Activated CD4-positive, alpha-beta memory T cell treated with anti-CD3 and anti-CD28 coated beads for 36 hours (primary cell): Measurements from ENCODE around the gene POU4F2. TPM values are rescaled to one million over a fixed set of nuclear protein-coding genes. Genes with fewer than 3 reads are reported as not detected.
A peak's percentile ranks its signal among the peaks of the same experiment; 100 is the strongest.

Source experiments
- CTCF ChIA-PET: fragments of 350-600 bp; sonication (Branson Sonifier 250); formaldehyde crosslinking; loops from one replicate; lab custom pipeline; 2021; ENCODE audit warnings: antibody characterized with exemption, inconsistent platforms; lab: Charles Lee
- POLR2A ChIA-PET: fragments of 350-600 bp; sonication (Branson Sonifier 250); formaldehyde crosslinking; loops from one replicate; lab custom pipeline; 2021; ENCODE audit warnings: antibody characterized with exemption; lab: Charles Lee
- DNase-seq: peaks from one replicate; pipeline ENCODE4 v3.0.0-alpha.2; 2020
- H3K27ac Mint-ChIP-seq: one replicate; pipeline ENCODE4 v1.8.0; 2021; ENCODE audit warnings: mixed read lengths
- H3K27me3 Mint-ChIP-seq: one replicate; pipeline ENCODE4 v1.8.0; 2021; ENCODE audit warnings: mixed read lengths
- H3K36me3 Mint-ChIP-seq: one replicate; pipeline ENCODE4 v1.8.0; 2021; ENCODE audit warnings: mixed read lengths
- H3K4me1 Mint-ChIP-seq: one replicate; pipeline ENCODE4 v1.8.0; 2021; ENCODE audit warnings: low read depth, mixed read lengths
- H3K4me3 Mint-ChIP-seq: one replicate; pipeline ENCODE4 v1.8.0; 2021; ENCODE audit warnings: mild to moderate bottlenecking, mixed read lengths
- H3K9me3 Mint-ChIP-seq: one replicate; pipeline ENCODE4 v1.8.0; 2021; ENCODE audit warnings: mixed read lengths
- intact Hi-C: fragments of 100-400 bp; cut with micrococcal nuclease; formaldehyde crosslinking; loops from one replicate; pipeline ENCODE4 v1.15.1; 2023
- total RNA-seq, 2 experiments: library from RNA; stranded (reverse); gene quantifications; one replicate each; pipeline ENCODE4 v1.2.3, GENCODE V29; 2021

The POU4F2 gene
- not detected for total RNA-seq

DNA sequence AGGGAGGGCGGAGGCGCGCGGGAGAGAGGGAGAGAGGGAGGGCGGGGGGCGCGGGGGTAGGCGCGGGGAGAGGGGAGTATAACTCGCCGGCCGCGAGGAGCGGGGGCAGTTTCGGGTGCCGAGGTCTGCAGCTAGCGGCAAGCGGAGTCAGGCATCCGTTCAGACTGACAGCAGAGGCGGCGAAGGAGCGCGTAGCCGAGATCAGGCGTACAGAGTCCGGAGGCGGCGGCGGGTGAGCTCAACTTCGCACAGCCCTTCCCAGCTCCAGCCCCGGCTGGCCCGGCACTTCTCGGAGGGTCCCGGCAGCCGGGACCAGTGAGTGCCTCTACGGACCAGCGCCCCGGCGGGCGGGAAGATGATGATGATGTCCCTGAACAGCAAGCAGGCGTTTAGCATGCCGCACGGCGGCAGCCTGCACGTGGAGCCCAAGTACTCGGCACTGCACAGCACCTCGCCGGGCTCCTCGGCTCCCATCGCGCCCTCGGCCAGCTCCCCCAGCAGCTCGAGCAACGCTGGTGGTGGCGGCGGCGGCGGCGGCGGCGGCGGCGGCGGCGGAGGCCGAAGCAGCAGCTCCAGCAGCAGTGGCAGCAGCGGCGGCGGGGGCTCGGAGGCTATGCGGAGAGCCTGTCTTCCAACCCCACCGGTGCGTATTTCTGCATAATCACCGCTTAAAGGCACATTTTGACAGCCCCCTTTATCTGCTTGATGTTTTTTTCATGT, at the start of gene POU4F2:
TSS of gene POU4F2 (plus strand) at position 108 of the 720 bp plus-strand sequence. CDS start at position 356, 248 bp downstream.
- Mint-ChIP-seq H3K9me3 (no peaks in the 10 kb centered on the region), H3K4me1 (peaks cover 16% of the 10 kb centered on the region), H3K27ac (no peak within 1 kb of the TSS), H3K36me3 (peaks cover 7% of the 10 kb centered on the region), H3K4me3 (peak within 1 kb of the TSS; percentile 4), H3K27me3 (peaks cover 78% of the 10 kb centered on the region)
- intact Hi-C loops, result no loop called here
- ChIA-PET CTCF (no interaction called here), POLR2A (no interaction called here)
- DNase-seq, result no peak

GRCh38 chr4:146590801-146591200, 47.9 kb upstream of the POU4F2 start:
- H3K27ac Mint-ChIP-seq, result no peak overlapping the region
- no peak for DNase-seq
- H3K4me3 Mint-ChIP-seq, result no peak overlapping the region
- H3K4me1 Mint-ChIP-seq, result no peaks in the 10 kb centered on the region
- POLR2A ChIA-PET, result no interaction called here
- intact Hi-C loops, result no loop called here
- CTCF ChIA-PET, result no interaction called here
- no peaks in the 10 kb centered on the region for H3K36me3 Mint-ChIP-seq
- H3K27me3 Mint-ChIP-seq, result peaks cover 3% of the 10 kb centered on the region
- peaks cover 10% of the 10 kb centered on the region for H3K9me3 Mint-ChIP-seq

- ChIA-PET POLR2A (no interaction called here), CTCF (no interaction called here)
- no peaks in the 10 kb centered on the region for H3K36me3 Mint-ChIP-seq
- H3K4me3 Mint-ChIP-seq, result no peak overlapping the region
- H3K27ac Mint-ChIP-seq, result no peak overlapping the region
- H3K4me1 Mint-ChIP-seq, result no peaks in the 10 kb centered on the region
- peaks cover 16% of the 10 kb centered on the region for H3K9me3 Mint-ChIP-seq
- no peak for DNase-seq
- intact Hi-C loops, result no loop called here
- peaks cover 3% of the 10 kb centered on the region for H3K27me3 Mint-ChIP-seq
Measured at GRCh38 chr4:146592019-146592418, 46.7 kb upstream of the POU4F2 start.

DNA sequence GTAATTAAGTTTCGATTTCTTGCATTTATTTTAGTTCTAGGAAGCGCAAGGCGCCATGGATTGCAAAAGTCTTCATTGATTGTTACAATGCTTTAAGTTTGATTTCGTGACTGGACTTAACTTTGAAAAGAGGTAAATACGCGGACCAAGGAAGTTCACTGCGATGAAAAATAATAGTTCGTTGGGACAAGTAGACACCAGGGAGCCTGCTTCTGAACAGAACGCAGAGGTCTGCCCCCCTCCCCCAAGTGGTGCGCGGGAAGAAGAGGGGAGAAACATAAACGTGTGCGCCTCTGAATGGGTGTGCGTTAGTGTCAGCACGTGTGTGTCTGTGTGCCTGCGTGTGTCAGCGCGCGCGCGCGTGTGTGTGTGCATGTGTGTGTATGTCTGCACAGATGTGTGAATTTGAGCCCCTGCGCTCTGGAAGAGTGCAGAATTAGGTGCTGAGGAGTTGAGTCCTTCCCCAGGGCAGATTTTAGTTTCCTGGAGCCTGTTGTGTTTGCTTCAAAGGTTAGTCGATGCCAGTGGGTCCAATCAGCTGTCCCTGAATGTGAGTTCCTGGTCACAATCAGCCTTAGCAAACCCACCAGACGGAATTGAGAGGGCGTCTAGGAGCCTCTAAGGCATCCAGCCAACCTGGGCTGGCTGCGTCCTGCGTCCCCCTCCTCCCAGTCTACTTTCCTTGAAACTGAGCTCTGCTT, 5.8 kb upstream of the POU4F2 start:
- Mint-ChIP-seq H3K4me1 (peaks cover 4% of the 10 kb centered on the region), H3K9me3 (no peaks in the 10 kb centered on the region), H3K36me3 (peaks cover 5% of the 10 kb centered on the region), H3K27me3 (peaks cover 64% of the 10 kb centered on the region), H3K4me3 (no peak overlapping the region), H3K27ac (no peak overlapping the region)
- no peak for DNase-seq
- POLR2A ChIA-PET, result no interaction called here
- intact Hi-C loops, result no loop called here
- CTCF ChIA-PET, result no interaction called here

GRCh38 chr4:146633471-146633800, 5.3 kb upstream of the POU4F2 start:
- H3K9me3 Mint-ChIP-seq, result no peaks in the 10 kb centered on the region
- intact Hi-C loops, result no loop called here
- H3K36me3 Mint-ChIP-seq, result peaks cover 5% of the 10 kb centered on the region
- H3K27me3 Mint-ChIP-seq, result peaks cover 68% of the 10 kb centered on the region
- no peak for DNase-seq
- ChIA-PET CTCF (no interaction called here), POLR2A (no interaction called here)
- no peak overlapping the region for H3K27ac Mint-ChIP-seq
- H3K4me1 Mint-ChIP-seq, result peaks cover 8% of the 10 kb centered on the region
- H3K4me3 Mint-ChIP-seq, result no peak overlapping the region

DNA sequence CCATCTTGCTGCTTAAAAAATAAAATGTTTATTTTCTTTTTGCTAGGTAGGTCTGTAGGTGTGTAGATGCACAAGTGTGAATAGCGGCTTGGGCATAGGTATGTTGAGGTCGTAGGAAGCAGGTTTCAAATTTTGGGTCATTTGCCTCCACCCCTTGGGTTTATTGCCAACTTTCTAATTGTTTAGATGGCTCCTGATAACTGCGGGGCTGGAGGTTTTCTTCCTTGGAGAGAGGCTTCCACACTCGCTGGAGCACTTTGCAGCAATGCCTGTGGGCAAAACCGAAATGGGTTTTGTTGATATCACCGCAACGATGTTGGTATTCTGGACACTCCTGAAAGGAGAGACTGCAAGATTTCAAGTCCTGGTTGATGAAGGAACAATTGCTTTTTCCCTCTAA, 3.9 kb upstream of the POU4F2 start:
- DNase-seq, result no peak
- POLR2A ChIA-PET, result no interaction called here
- no peaks in the 10 kb centered on the region for H3K9me3 Mint-ChIP-seq
- H3K27me3 Mint-ChIP-seq, result peaks cover 72% of the 10 kb centered on the region
- intact Hi-C loops, result no loop called here
- CTCF ChIA-PET, result no interaction called here
- H3K27ac Mint-ChIP-seq, result no peak overlapping the region
- peaks cover 5% of the 10 kb centered on the region for H3K36me3 Mint-ChIP-seq
- peaks cover 13% of the 10 kb centered on the region for H3K4me1 Mint-ChIP-seq
- H3K4me3 Mint-ChIP-seq, result no peak overlapping the region

GRCh38 chr4:146637621-146638332, 916 bp upstream of the POU4F2 start:
- CTCF ChIA-PET, result no interaction called here
- Mint-ChIP-seq H3K27me3 (peaks cover 82% of the 10 kb centered on the region), H3K36me3 (peaks cover 5% of the 10 kb centered on the region), H3K4me3 (no peak overlapping the region), H3K4me1 (peaks cover 16% of the 10 kb centered on the region), H3K9me3 (no peaks in the 10 kb centered on the region), H3K27ac (no peak overlapping the region)
- intact Hi-C loops, result no loop called here
- POLR2A ChIA-PET, result no interaction called here
- DNase-seq, result no peak

DNA sequence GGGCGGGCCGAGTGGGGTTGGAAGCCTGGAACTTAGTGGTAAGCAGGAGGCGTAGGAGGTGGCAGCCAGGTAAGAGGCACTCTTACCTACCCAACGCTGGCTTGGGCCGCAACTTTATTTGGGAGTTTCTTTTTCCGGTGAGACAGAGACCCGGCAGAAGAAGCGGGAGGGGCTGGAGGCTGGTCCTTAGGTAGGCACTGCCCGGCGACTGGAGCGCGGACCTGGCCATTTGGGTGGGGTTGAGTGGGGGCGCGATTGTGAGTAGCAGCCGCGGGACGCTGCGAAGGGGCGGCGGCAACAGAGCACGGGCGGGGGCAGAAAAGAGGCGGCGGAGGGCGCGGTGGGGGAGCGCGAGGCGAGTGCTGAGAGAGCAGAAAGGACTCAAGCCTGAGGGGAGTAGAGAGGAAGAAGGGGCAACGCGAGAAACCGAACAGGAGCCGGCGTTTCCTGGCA, 334 bp upstream of the POU4F2 start:
- Mint-ChIP-seq H3K36me3 (peaks cover 7% of the 10 kb centered on the region), H3K9me3 (no peaks in the 10 kb centered on the region), H3K27ac (no peak overlapping the region), H3K4me1 (peaks cover 16% of the 10 kb centered on the region), H3K27me3 (peaks cover 81% of the 10 kb centered on the region), H3K4me3 (no peak overlapping the region)
- ChIA-PET POLR2A (no interaction called here), CTCF (no interaction called here)
- intact Hi-C loops, result no loop called here
- no peak for DNase-seq

- intact Hi-C loops, result no loop called here
- H3K4me1 Mint-ChIP-seq, result peaks cover 16% of the 10 kb centered on the region
- no peaks in the 10 kb centered on the region for H3K9me3 Mint-ChIP-seq
- H3K27ac Mint-ChIP-seq, result no peak overlapping the region
- peak overlapping the region; percentile 4 for H3K4me3 Mint-ChIP-seq
- ChIA-PET CTCF (no interaction called here), POLR2A (no interaction called here)
- H3K36me3 Mint-ChIP-seq, result peaks cover 7% of the 10 kb centered on the region
- peaks cover 76% of the 10 kb centered on the region for H3K27me3 Mint-ChIP-seq
- no peak for DNase-seq
Measured at GRCh38 chr4:146639506-146639932, 826 bp downstream of the POU4F2 start.

DNA sequence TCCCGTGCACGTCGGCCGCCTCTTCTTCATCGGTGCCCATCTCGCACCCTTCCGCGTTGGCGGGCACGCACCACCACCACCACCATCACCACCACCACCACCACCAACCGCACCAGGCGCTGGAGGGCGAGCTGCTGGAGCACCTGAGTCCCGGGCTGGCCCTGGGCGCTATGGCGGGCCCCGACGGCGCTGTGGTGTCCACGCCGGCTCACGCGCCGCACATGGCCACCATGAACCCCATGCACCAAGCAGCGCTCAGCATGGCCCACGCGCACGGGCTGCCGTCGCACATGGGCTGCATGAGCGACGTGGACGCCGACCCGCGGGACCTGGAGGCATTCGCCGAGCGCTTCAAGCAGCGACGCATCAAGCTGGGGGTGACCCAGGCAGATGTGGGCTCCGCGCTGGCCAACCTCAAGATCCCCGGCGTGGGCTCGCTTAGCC, 1.4 kb downstream of the POU4F2 start:
- DNase-seq, result no peak
- peak overlapping the region; percentile 28 for H3K27ac Mint-ChIP-seq
- H3K4me1 Mint-ChIP-seq, result peaks cover 16% of the 10 kb centered on the region
- POLR2A ChIA-PET, result no interaction called here
- H3K27me3 Mint-ChIP-seq, result peaks cover 74% of the 10 kb centered on the region
- H3K4me3 Mint-ChIP-seq, result no peak overlapping the region
- CTCF ChIA-PET, result no interaction called here
- H3K9me3 Mint-ChIP-seq, result no peaks in the 10 kb centered on the region
- peaks cover 7% of the 10 kb centered on the region for H3K36me3 Mint-ChIP-seq
- intact Hi-C loops, result loop anchor here (5.0 kb wide), 1 partner anchor 298 kb away; no protein-coding TSS in a partner anchor

GRCh38 chr4:146640465-146641061, 1.9 kb downstream of the POU4F2 start:
- intact Hi-C loops, result loop anchor here (5.0 kb wide), 1 partner anchor 298 kb away; no protein-coding TSS in a partner anchor
- CTCF ChIA-PET, result no interaction called here
- H3K27me3 Mint-ChIP-seq, result peaks cover 70% of the 10 kb centered on the region
- DNase-seq, result no peak
- H3K4me1 Mint-ChIP-seq, result peaks cover 16% of the 10 kb centered on the region
- H3K36me3 Mint-ChIP-seq, result peaks cover 7% of the 10 kb centered on the region
- POLR2A ChIA-PET, result no interaction called here
- peak overlapping the region; percentile 28 for H3K27ac Mint-ChIP-seq
- no peaks in the 10 kb centered on the region for H3K9me3 Mint-ChIP-seq
- H3K4me3 Mint-ChIP-seq, result no peak overlapping the region

GRCh38 chr4:146641762-146642161, 3.1 kb downstream of the POU4F2 start:
- ChIA-PET CTCF (no interaction called here), POLR2A (no interaction called here)
- Mint-ChIP-seq H3K36me3 (peaks cover 7% of the 10 kb centered on the region), H3K27ac (no peak overlapping the region), H3K9me3 (no peaks in the 10 kb centered on the region), H3K4me1 (peaks cover 16% of the 10 kb centered on the region), H3K27me3 (peaks cover 71% of the 10 kb centered on the region), H3K4me3 (no peak overlapping the region)
- intact Hi-C loops, result loop anchor here (5.0 kb wide), 1 partner anchor 299 kb away; no protein-coding TSS in a partner anchor
- no peak for DNase-seq
